LNCAP (cell line): Measurements from ENCODE around the gene GBP6.
A peak's percentile ranks its signal among the peaks of the same experiment; 100 is the strongest.

Source experiments
- TF ChIP-seq, protein P1 (sequence below): fragments of 450-650 bp; IDR thresholded peaks from 2 replicates; pipeline ENCODE4 v1.5.1; 2017; ENCODE audit warnings: mild to moderate bottlenecking

Gene GBP6

DNA sequence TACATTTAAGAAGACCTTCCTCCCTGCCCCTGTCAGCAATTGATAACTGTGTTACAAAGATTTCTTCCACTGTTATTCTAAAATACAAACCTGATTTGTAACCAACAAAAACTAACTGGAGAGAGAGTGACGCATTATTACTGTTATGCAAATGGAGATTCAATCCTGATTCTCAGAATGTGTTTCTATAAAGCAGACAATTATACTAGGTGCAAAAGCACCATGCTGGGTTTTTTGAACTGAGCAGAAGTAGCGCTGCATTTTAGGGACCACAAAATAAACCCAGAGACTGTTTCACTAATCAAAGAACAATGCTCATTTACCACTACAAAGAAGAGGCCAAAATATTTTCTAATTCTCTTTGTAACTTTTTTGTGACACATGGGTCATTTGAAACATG lies 13.6 kb upstream of the GBP6 start:
- TF ChIP-seq, protein P1, sequence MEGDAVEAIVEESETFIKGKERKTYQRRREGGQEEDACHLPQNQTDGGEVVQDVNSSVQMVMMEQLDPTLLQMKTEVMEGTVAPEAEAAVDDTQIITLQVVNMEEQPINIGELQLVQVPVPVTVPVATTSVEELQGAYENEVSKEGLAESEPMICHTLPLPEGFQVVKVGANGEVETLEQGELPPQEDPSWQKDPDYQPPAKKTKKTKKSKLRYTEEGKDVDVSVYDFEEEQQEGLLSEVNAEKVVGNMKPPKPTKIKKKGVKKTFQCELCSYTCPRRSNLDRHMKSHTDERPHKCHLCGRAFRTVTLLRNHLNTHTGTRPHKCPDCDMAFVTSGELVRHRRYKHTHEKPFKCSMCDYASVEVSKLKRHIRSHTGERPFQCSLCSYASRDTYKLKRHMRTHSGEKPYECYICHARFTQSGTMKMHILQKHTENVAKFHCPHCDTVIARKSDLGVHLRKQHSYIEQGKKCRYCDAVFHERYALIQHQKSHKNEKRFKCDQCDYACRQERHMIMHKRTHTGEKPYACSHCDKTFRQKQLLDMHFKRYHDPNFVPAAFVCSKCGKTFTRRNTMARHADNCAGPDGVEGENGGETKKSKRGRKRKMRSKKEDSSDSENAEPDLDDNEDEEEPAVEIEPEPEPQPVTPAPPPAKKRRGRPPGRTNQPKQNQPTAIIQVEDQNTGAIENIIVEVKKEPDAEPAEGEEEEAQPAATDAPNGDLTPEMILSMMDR: no peak

GRCh38 chr1:89351597-89352311 lies 12.1 kb upstream of the GBP6 start:
- TF ChIP-seq, protein P1: no peak

GRCh38 chr1:89352421-89352820 lies 11.4 kb upstream of the GBP6 start:
- TF ChIP-seq, protein P1: no peak

DNA sequence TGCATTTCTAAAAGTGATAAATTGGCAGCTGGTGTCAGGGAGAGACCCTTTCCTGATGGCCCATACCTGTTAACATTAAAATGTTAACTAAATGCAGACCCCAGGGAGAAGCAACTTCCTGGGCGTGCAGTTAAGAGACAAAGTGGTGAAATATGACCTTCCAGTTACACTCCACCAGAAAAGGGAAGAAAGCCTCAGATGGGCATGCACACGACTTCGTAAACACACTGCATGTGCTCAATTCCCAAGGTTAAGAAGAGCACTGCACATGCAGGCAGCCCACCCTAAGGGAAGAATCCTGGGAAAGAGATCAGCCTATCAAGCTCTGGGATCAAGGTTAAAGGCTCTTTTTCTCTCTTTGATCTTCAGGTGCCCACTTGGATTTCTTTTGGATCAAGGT lies 9.7 kb upstream of the GBP6 start:
- TF ChIP-seq, protein P1: no peak

DNA sequence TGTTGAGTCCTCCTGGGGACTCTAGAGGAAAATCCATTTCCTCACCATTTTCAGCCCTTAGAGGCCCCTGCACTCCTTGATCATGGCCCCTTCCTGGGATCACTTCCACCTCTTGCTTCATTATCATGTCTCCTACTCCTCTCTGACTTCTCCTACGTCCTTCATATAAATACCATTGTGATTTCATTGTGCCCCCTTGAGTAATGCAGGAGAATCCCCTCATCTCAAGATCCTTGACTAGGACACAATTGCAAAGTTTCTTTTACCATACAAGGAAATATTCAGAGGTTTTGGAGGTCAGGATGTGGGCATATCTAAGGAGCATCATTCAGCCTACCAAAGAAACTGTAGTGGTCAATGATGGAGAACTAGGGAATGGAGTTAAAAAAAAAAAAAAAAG lies 8.8 kb upstream of the GBP6 start:
- TF ChIP-seq, protein P1: no peak

DNA sequence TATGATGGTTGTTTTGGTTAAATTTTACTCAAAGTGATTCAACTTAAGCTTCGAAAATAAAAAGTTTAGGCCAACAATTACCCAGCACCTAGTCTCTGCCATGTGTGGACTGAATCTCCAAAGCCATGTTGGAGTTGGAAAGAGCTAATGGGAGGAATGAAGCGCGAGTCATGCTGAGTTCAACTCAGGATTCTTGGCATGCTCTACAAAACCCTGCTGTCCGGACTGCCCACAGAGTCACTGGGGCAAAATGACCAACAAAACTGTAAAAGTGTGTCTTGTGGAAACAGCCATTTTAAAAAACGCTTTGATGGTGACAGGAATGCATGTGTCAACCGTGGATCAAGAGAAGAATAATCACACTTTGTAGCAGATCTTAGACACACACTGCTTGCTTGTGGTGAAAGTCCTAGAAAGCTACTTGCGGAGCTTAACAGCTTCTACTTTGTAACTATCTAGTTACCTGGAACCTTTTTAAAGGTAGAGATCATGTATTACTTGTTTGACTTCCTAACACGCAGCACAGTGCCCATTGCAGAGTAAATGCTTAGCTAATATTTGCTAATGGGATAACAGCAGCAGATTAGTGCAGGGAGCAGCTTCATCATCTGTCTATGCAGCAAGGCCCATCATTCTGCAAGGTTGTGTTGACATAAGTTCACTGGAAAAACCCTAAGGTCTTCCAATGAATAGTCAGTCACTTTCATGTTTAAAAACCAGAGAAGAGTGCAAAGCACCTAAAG lies 7.0 kb upstream of the GBP6 start:
- TF ChIP-seq, protein P1: no peak

- TF ChIP-seq, protein P1: peak; percentile 79
Measured at GRCh38 chr1:89358287-89358893, 5.5 kb upstream of the GBP6 start.
